ENCODE results near the gene TBXA2R.

The TBXA2R gene

GRCh38 chr19:3545669-3546034 lies 61.0 kb downstream of the TBXA2R start:
- H3K4me3 ChIP-seq (ENCODE audit: low read length): no peak overlapping the region
- no peak for DNase-seq (ENCODE audit: low read depth, low spot score)

DNA sequence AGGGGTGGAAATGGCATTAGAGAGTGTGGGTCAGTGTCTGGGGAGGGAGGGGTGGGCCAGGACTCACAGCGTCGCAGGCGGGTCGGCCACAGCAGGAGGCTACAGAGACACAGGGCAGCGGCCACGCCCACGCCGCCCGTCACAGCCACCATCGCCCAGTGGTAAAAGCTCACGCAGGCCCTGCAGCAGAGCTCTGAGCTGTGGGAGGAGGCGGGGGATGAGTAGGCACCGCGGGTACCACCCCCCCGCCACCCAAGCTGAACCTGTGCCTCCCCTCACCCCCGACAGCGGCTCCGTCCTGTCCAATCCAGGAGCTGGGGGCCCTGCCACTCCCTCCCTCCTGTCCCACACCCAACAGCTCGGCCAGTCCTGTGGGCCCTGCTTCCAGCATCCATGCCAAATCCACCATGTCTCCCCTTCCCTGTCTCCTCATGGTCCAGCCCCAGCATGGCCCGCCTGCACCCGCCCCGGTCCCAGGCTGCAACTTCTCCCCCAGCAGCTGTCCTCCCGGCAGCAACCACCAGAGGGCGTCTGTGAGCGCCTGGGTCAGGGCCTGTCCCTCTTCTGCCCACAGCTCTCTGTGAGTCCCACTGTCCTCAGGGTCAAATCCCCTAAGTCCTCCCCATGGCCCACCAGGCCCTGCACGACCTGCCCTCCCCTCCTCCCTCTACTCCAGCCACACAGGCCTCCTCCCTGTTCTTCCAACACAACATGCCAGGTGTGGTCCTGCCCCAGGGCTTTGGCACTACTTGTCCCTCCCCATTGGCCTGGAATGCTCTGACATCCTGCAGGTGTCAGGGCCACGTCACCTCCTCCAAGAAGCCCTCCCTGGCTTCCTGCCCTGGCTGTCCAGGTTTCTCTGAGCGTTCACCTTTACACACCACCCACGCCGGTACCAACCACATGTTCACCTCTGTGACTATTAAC lies 61.7 kb downstream of the TBXA2R start:
- peak; percentile 7 for DNase-seq (ENCODE audit: low read depth, low spot score)

More for the DNA sequence above, 61.7 kb downstream of the TBXA2R start:
- no peak overlapping the region for H3K4me3 ChIP-seq (ENCODE audit: low read length)
